ENCODE results near the gene CHRNB2.

CHRNB2 gene

GRCh38 chr1:154605534-154605933 is 38.0 kb downstream of the CHRNB2 start:
- peak overlapping the region in 1 of 21 experiments; percentile 6 for H3K27ac ChIP-seq
- H3K4me3 ChIP-seq, result no peak overlapping the region

GRCh38 chr1:154607106-154607608 is 39.6 kb downstream of the CHRNB2 start:
- Histone ChIP-seq H3K4me3 (peak overlapping the region; percentile 56 to 99 (median 82)), H3K27ac (peak overlapping the region; percentile 85 to 100 (median 98))

- Histone ChIP-seq H3K4me3 (peak within 1 kb of the TSS; percentile 56 to 99 (median 82)), H3K27ac (peak within 1 kb of the TSS; percentile 85 to 100 (median 98))
Measured at GRCh38 chr1:154607609-154608396, 40.2 kb downstream of the CHRNB2 start, which contains the start of gene ADAR. Gene ADAR, minus strand, starts transcription at chr1:154608186. Its CDS starts 180 bp downstream, at chr1:154608006.

GRCh38 chr1:154608397-154609270 is 41.1 kb downstream of the CHRNB2 start:
- Histone ChIP-seq H3K27ac (peak overlapping the region; percentile 85 to 100 (median 98)), H3K4me3 (peak overlapping the region; percentile 56 to 99 (median 82))

- peak overlapping the region in 17 of 21 experiments; percentile 85 to 100 (median 98) for H3K27ac ChIP-seq
Measured at GRCh38 chr1:154609398-154610380, 42.1 kb downstream of the CHRNB2 start.

GRCh38 chr1:154611150-154611862 is 43.7 kb downstream of the CHRNB2 start:
- H3K27ac ChIP-seq, result no peak overlapping the region
- no peak overlapping the region for H3K4me3 ChIP-seq

More at GRCh38 chr1:154609398-154610380, 42.1 kb downstream of the CHRNB2 start:
- H3K4me3 ChIP-seq, result no peak overlapping the region

- Histone ChIP-seq H3K27ac (no peak overlapping the region), H3K4me3 (no peak overlapping the region)
Measured at GRCh38 chr1:154614247-154614646, 46.7 kb downstream of the CHRNB2 start.

- Histone ChIP-seq H3K27ac (no peak overlapping the region), H3K4me3 (no peak overlapping the region)
Measured at GRCh38 chr1:154614901-154615300, 47.3 kb downstream of the CHRNB2 start.

- H3K4me3 ChIP-seq, result no peak overlapping the region
- no peak overlapping the region for H3K27ac ChIP-seq
Measured at GRCh38 chr1:154615411-154615810, 47.8 kb downstream of the CHRNB2 start.

GRCh38 chr1:154616659-154617345 is 49.2 kb downstream of the CHRNB2 start:
- Histone ChIP-seq H3K27ac (no peak overlapping the region), H3K4me3 (no peak overlapping the region)

GRCh38 chr1:154619181-154619948 is 51.8 kb downstream of the CHRNB2 start:
- no peak overlapping the region for H3K4me3 ChIP-seq
- H3K27ac ChIP-seq, result no peak overlapping the region

GRCh38 chr1:154620751-154621150 is 53.2 kb downstream of the CHRNB2 start:
- H3K27ac ChIP-seq, result no peak overlapping the region
- no peak overlapping the region for H3K4me3 ChIP-seq

- H3K4me3 ChIP-seq, result no peak overlapping the region
- no peak overlapping the region for H3K27ac ChIP-seq
Measured at GRCh38 chr1:154621875-154622274, 54.3 kb downstream of the CHRNB2 start.

- Histone ChIP-seq H3K4me3 (no peak overlapping the region), H3K27ac (no peak overlapping the region)
Measured at GRCh38 chr1:154622503-154623039, 55.0 kb downstream of the CHRNB2 start.

- Histone ChIP-seq H3K27ac (no peak overlapping the region), H3K4me3 (no peak overlapping the region)
Measured at GRCh38 chr1:154623358-154623757, 55.8 kb downstream of the CHRNB2 start.

GRCh38 chr1:154624746-154625643 is 57.4 kb downstream of the CHRNB2 start:
- no peak overlapping the region for H3K4me3 ChIP-seq
- peak overlapping the region in 2 of 21 experiments; percentile 1 to 25 for H3K27ac ChIP-seq
